GM12878 (cell line): ENCODE results near the gene DNAJC15. TPM values are rescaled to one million over a fixed set of nuclear protein-coding genes. Genes with fewer than 3 reads are reported as not detected.

Experiments used
- ATAC-seq: fragments of 200-7000 bp; cut with Tn5 transposase; 3 replicates; pipeline ENCODE4 v1.9.1; 2020; ENCODE audit warnings: mild to moderate bottlenecking, moderate library complexity
- BruUV-seq: library from RNA; stranded (reverse); fragments of 400-500 nt; replicated peaks from 2 replicates; lab custom pipeline; 2021; lab: Mats Ljungman, UMichigan
- CTCF ChIA-PET: fragments of 300-600 bp; sonication (Branson Sonifier 250); formaldehyde crosslinking; extraction: SDS; loops from one replicate; lab custom pipeline; 2021; ENCODE audit warnings: inconsistent platforms; lab: Yijun Ruan, JAX
- POLR2A ChIA-PET: fragments of 350-600 bp; formaldehyde crosslinking; extraction: SDS; loops from one replicate; lab custom pipeline; 2021; ENCODE audit warnings: inconsistent platforms; lab: Charles Lee
- RAD21 ChIA-PET: fragments of 300-600 bp; sonication (Branson Sonifier 250); formaldehyde crosslinking; loops from one replicate; lab custom pipeline; 2023; ENCODE audit warnings: antibody characterized with exemption; ENCODE audit not compliant: unreplicated experiment; lab: Charles Lee
- SMC1A ChIA-PET: fragments of 300-600 bp; sonication (Branson Sonifier 250); formaldehyde crosslinking; loops from one replicate; lab custom pipeline; 2023; ENCODE audit not compliant: unreplicated experiment, uncharacterized antibody; lab: Charles Lee
- DNase-seq: peaks from one replicate; pipeline ENCODE4 v3.0.0-alpha.2; 2011; ENCODE audit warnings: low read depth, low spot score
- FAIRE-seq: peaks from 3 replicates; lab custom pipeline; 2011; peaks lifted over from hg19 to GRCh38; lab: Jason Lieb, UNC
- H2AFZ ChIP-seq: 2 replicates; pipeline ENCODE4 v1.6.0; 2011; ENCODE audit warnings: low read depth, low read length, control low read depth; ENCODE audit not compliant: control insufficient read depth
- H3K27ac ChIP-seq: 2 replicates; pipeline ENCODE4 v1.5.1; 2011; ENCODE audit warnings: control low read depth; ENCODE audit not compliant: control insufficient read depth, insufficient read depth
- H3K27me3 ChIP-seq, 2 experiments: replicated peaks in 1 of 2; 2 replicates each; pipeline versions ENCODE4 v1.6.0 to v1.6.1; 2011; ENCODE audit warnings: low read length in 1 of 2; ENCODE audit not compliant: control insufficient read depth in 2 of 2, insufficient read depth in 2 of 2
- H3K36me3 ChIP-seq, 2 experiments: 2 replicates each; pipeline ENCODE4 v1.5.1; 2011; ENCODE audit warnings: low read length in 1 of 2; ENCODE audit not compliant: control insufficient read depth in 2 of 2, insufficient read depth in 2 of 2
- H3K4me1 ChIP-seq: 2 replicates; pipeline ENCODE4 v1.6.1; 2011; ENCODE audit warnings: mild to moderate bottlenecking, low read length, moderate library complexity, mixed read lengths; ENCODE audit not compliant: control insufficient read depth, insufficient read depth
- H3K4me2 ChIP-seq: 2 replicates; pipeline ENCODE4 v1.6.0; 2011; ENCODE audit warnings: control low read depth; ENCODE audit not compliant: control insufficient read depth, insufficient read depth
- H3K4me3 ChIP-seq: fragments of 200-600 bp; sonication (generic); 2 replicates; pipeline ENCODE4 v1.5.1; 2016
- H3K79me2 ChIP-seq: 2 replicates; pipeline ENCODE4 v1.6.0; 2011; ENCODE audit warnings: low read length; ENCODE audit not compliant: control insufficient read depth, insufficient read depth
- H3K9ac ChIP-seq: 2 replicates; pipeline ENCODE4 v1.8.0; 2011; ENCODE audit warnings: low read length, control low read depth, mixed read lengths; ENCODE audit not compliant: control insufficient read depth, insufficient read depth
- H3K9me3 ChIP-seq: replicated peaks from 3 replicates; pipeline ENCODE4 v1.5.1; 2011; ENCODE audit warnings: mild to moderate bottlenecking, low read length; ENCODE audit not compliant: control insufficient read depth, insufficient read depth
- H4K20me1 ChIP-seq: 2 replicates; pipeline ENCODE4 v1.6.0; 2011; ENCODE audit not compliant: control insufficient read depth, insufficient read depth
- NFYB ChIP-seq: IDR thresholded peaks from 2 replicates; pipeline ENCODE4 v1.6.1; 2011; ENCODE audit warnings: low read depth, mild to moderate bottlenecking, low read length, improper control_type of control experiment, moderate library complexity; ENCODE audit not compliant: insufficient read depth
- NR2C2 ChIP-seq: IDR thresholded peaks from 2 replicates; pipeline ENCODE4 v1.6.1; 2011; ENCODE audit warnings: borderline replicate concordance, low read depth; ENCODE audit not compliant: control insufficient read depth, insufficient read length
- PAX8 ChIP-seq: fragments of 450-650 bp; IDR thresholded peaks from 2 replicates; pipeline ENCODE4 v1.6.1; 2017; ENCODE audit warnings: mild to moderate bottlenecking, moderate library complexity
- SMARCA5 ChIP-seq: fragments of 450-650 bp; IDR thresholded peaks from 2 replicates; pipeline ENCODE4 v1.6.1; 2017; ENCODE audit warnings: mild to moderate bottlenecking
- SREBF1 ChIP-seq: IDR thresholded peaks from 2 replicates; pipeline ENCODE4 v1.6.1; 2012; ENCODE audit warnings: mild to moderate bottlenecking, low read length
- SREBF2 ChIP-seq: IDR thresholded peaks from 2 replicates; pipeline ENCODE4 v1.6.1; 2012; ENCODE audit warnings: mild to moderate bottlenecking, low read length
- TARDBP ChIP-seq: IDR thresholded peaks from 2 replicates; pipeline ENCODE4 v1.6.1; 2016; ENCODE audit warnings: borderline replicate concordance
- WGBS: methylation state at CpG from one replicate; pipeline ENCODE4 v1.1.6; 2016; ENCODE audit warnings: low lambda C conversion rate; ENCODE audit not compliant: insufficient replicate concordance, insufficient coverage; ENCODE audit errors: missing lambda C conversion rate; 5-methylcytosine and 5-hydroxymethylcytosine counted together
- in situ Hi-C: fragments of 300-500 bp; cut with MboI; formaldehyde crosslinking; loops from 9 replicates; pipeline ENCODE4 v1.14.3; 2018; ENCODE audit warnings: mixed read lengths
- intact Hi-C: fragments of 100-400 bp; cut with micrococcal nuclease; formaldehyde crosslinking; loops from one replicate; pipeline ENCODE4 v1.14.2; 2022; ENCODE audit not compliant: unreplicated experiment
- polyA plus RNA-seq, 11 experiments: library from polyadenylated mRNA; depleted of rRNA in 4 of 11; unstranded in 6 of 11; stranded (reverse) in 5 of 11; fragments of >200 nt; fragmentation: Nextera tagmentation in 4 of 11; fragmentation: Illumina TruSeq in 1 of 11; extraction: Ambion mirVana in 4 of 11; extraction: Trizol in 1 of 11; gene quantifications; 1 replicate in 1 of 11; 2 replicates in 10 of 11; pipeline versions ENCODE4 v1.2.1 to v1.2.3, GENCODE V29; 2011 to 2016; ENCODE audit warnings: inconsistent platforms in 2 of 11, missing spikeins in 2 of 11, low read depth in 1 of 11
- total RNA-seq, 4 experiments: library from RNA; depleted of rRNA in 3 of 4; stranded (reverse); fragments of >200 nt in 3 of 4; fragmentation: Illumina TruSeq in 1 of 4; extraction: Trizol in 1 of 4; gene quantifications; 2 replicates each; pipeline versions ENCODE4 v1.2.1 to v1.2.3, GENCODE V29; 2013 to 2021
- TF ChIP-seq, protein P1 (sequence below): fragments of 450-650 bp; IDR thresholded peaks from 2 replicates; pipeline ENCODE4 v1.6.1; 2016; ENCODE audit warnings: mild to moderate bottlenecking
- TF ChIP-seq, protein P2 (sequence below): IDR thresholded peaks from 2 replicates; pipeline ENCODE4 v1.6.1; 2012; ENCODE audit warnings: improper control_type of control experiment, low read depth, low read length; ENCODE audit not compliant: insufficient replicate concordance

The DNAJC15 gene
- total and polyA plus RNA-seq, 10 of the 15 experiments (the other 5 are each of a cell fraction or from before 2014, with no cell fraction given) = 13.1 to 104 (median 54.4) TPM

DNA sequence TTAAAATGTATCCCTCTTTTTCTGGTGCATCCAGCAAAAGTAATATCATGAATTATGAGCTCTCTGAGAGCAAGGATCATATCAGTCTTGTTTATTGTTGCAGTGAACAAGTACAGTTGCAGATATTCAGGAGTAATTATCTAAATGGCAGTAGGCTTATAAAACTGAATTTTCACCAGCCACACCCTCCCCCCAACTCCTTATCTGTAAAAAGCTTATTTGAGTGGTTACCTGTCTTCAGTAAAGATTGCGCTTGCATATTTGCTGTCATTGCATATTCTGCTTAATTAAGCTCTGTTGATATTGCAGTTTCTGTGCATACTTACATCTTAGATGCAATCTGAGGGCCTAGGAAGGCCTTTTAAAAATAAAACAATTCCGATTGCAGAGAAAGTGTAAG lies 87.3 kb downstream of the DNAJC15 start:
- H3K4me3 ChIP-seq = no peak overlapping the region
- H3K4me2 ChIP-seq = no peak overlapping the region
- no peak for FAIRE-seq
- H3K27me3 ChIP-seq = no peaks in the 10 kb centered on the region
- in situ Hi-C loops (no loop called here), intact Hi-C loops (no loop called here)
- H3K36me3 ChIP-seq = peaks cover 0 to 2% of the 10 kb centered on the region in 2 experiments; a peak in 1 of 4 replicates
- ChIA-PET SMC1A (interaction anchor here (1.4 kb wide), 1 partner anchor 26 kb away, joined by 4 read pairs; no protein-coding TSS in a partner anchor), CTCF (interaction anchor here (1.6 kb wide), 1 partner anchor 15 kb away, joined by 4 read pairs; no protein-coding TSS in a partner anchor), POLR2A (no interaction called here), RAD21 (interaction anchor here (1.0 to 2.6 kb wide), 2 partner anchors 16 to 139 kb away, joined by 3 to 8 read pairs; no protein-coding TSS in a partner anchor)
- no peaks in the 10 kb centered on the region for H4K20me1 ChIP-seq
- no peak overlapping the region for H2AFZ ChIP-seq
- TF ChIP-seq NFYB (no peak), TARDBP (no peak), SREBF1 (no peak), SMARCA5 (no peak), NR2C2 (no peak), SREBF2 (no peak), PAX8 (no peak)
- TF ChIP-seq, protein P1, sequence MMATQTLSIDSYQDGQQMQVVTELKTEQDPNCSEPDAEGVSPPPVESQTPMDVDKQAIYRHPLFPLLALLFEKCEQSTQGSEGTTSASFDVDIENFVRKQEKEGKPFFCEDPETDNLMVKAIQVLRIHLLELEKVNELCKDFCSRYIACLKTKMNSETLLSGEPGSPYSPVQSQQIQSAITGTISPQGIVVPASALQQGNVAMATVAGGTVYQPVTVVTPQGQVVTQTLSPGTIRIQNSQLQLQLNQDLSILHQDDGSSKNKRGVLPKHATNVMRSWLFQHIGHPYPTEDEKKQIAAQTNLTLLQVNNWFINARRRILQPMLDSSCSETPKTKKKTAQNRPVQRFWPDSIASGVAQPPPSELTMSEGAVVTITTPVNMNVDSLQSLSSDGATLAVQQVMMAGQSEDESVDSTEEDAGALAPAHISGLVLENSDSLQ = no peak
- TF ChIP-seq, protein P2, sequence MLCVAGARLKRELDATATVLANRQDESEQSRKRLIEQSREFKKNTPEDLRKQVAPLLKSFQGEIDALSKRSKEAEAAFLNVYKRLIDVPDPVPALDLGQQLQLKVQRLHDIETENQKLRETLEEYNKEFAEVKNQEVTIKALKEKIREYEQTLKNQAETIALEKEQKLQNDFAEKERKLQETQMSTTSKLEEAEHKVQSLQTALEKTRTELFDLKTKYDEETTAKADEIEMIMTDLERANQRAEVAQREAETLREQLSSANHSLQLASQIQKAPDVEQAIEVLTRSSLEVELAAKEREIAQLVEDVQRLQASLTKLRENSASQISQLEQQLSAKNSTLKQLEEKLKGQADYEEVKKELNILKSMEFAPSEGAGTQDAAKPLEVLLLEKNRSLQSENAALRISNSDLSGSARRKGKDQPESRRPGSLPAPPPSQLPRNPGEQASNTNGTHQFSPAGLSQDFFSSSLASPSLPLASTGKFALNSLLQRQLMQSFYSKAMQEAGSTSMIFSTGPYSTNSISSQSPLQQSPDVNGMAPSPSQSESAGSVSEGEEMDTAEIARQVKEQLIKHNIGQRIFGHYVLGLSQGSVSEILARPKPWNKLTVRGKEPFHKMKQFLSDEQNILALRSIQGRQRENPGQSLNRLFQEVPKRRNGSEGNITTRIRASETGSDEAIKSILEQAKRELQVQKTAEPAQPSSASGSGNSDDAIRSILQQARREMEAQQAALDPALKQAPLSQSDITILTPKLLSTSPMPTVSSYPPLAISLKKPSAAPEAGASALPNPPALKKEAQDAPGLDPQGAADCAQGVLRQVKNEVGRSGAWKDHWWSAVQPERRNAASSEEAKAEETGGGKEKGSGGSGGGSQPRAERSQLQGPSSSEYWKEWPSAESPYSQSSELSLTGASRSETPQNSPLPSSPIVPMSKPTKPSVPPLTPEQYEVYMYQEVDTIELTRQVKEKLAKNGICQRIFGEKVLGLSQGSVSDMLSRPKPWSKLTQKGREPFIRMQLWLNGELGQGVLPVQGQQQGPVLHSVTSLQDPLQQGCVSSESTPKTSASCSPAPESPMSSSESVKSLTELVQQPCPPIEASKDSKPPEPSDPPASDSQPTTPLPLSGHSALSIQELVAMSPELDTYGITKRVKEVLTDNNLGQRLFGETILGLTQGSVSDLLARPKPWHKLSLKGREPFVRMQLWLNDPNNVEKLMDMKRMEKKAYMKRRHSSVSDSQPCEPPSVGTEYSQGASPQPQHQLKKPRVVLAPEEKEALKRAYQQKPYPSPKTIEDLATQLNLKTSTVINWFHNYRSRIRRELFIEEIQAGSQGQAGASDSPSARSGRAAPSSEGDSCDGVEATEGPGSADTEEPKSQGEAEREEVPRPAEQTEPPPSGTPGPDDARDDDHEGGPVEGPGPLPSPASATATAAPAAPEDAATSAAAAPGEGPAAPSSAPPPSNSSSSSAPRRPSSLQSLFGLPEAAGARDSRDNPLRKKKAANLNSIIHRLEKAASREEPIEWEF = no peak
- no peaks in the 10 kb centered on the region for H3K4me1 ChIP-seq
- no peak overlapping the region for H3K27ac ChIP-seq
- no peak for ATAC-seq
- H3K79me2 ChIP-seq = no peaks in the 10 kb centered on the region
- no peak for DNase-seq
- no TSS peak for BruUV-seq
- H3K9ac ChIP-seq = no peak overlapping the region
- no peaks in the 10 kb centered on the region for H3K9me3 ChIP-seq
- 95% methylated on average over 2 of the region's 2 CpGs for WGBS
